ENCODE data around the gene TNRC6C. TPM values are rescaled to one million over a fixed set of nuclear protein-coding genes. Genes with fewer than 3 reads are reported as not detected.

Gene TNRC6C
- polyA plus RNA-seq, 1 donor (not counting 4 experiments of a cell fraction or from before 2014, with no cell fraction given) = 0.34 TPM

DNA sequence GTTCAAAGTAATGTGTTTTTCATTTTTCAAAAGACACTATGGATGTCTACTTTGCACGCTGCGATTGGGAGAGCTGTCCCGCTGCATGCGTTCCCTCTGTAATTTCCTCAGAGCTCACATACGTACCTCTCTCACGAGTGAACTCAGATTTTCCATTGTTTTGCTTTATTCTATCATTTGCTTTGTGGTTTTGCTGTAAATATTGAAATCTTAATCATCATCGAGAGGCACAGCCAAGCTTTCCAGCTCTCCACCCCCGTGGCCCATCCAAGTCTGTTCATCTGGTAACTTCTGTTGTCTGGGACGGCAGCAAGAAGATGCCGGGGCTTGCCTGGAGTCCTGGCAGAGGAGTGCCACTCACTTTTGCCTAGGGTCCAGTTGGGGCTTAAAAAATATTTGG is 149.0 kb downstream of the TNRC6C start:
- no peaks in the 10 kb centered on the region for H3K79me2 ChIP-seq (ENCODE audit: control insufficient read depth, insufficient read depth, low read length)
- DNase-seq (ENCODE audit: low read depth, low spot score) (no peak), FAIRE-seq (no peak)
- no peak overlapping the region for H3K27ac ChIP-seq (ENCODE audit: control insufficient read depth, insufficient read depth, low read length)
- no peaks in the 10 kb centered on the region for H3K27me3 ChIP-seq (ENCODE audit: control insufficient read depth, extremely low read depth, insufficient read depth, low read length)
- TF ChIP-seq EZH2 (IDR thresholded peaks at IDR 0.05; ENCODE audit: low read length) = no peak
- TF ChIP-seq, protein P1, sequence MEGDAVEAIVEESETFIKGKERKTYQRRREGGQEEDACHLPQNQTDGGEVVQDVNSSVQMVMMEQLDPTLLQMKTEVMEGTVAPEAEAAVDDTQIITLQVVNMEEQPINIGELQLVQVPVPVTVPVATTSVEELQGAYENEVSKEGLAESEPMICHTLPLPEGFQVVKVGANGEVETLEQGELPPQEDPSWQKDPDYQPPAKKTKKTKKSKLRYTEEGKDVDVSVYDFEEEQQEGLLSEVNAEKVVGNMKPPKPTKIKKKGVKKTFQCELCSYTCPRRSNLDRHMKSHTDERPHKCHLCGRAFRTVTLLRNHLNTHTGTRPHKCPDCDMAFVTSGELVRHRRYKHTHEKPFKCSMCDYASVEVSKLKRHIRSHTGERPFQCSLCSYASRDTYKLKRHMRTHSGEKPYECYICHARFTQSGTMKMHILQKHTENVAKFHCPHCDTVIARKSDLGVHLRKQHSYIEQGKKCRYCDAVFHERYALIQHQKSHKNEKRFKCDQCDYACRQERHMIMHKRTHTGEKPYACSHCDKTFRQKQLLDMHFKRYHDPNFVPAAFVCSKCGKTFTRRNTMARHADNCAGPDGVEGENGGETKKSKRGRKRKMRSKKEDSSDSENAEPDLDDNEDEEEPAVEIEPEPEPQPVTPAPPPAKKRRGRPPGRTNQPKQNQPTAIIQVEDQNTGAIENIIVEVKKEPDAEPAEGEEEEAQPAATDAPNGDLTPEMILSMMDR (optimal IDR thresholded peaks at IDR 0.05 in 1 of 3, IDR thresholded peaks at IDR 0.05 in 1 of 3, conservative IDR thresholded peaks at IDR 0.05 in 1 of 3; ENCODE audit: extremely low read depth in 1 of 3, insufficient read depth in 2 of 3, low read length in 3 of 3) = no peak
- H3K36me3 ChIP-seq (ENCODE audit: control insufficient read depth in 2 of 2, extremely low read depth in 1 of 2, insufficient read depth in 2 of 2, low read length in 2 of 2) = peaks cover 0 to 3% of the 10 kb centered on the region in 2 experiments
- no peaks in the 10 kb centered on the region for H3K4me1 ChIP-seq (ENCODE audit: control insufficient read depth, extremely low read depth, insufficient read depth, low read length)
- H3K9me3 ChIP-seq (ENCODE audit: control insufficient read depth, low read depth, low read length) = no peaks in the 10 kb centered on the region
- H4K20me1 ChIP-seq (ENCODE audit: control insufficient read depth, extremely low read depth, insufficient read depth, low read length) = peaks cover 3% of the 10 kb centered on the region
- dilution Hi-C loops (cut with MboI; ENCODE audit: extremely low pct_ligation_motif_present, low sequenced_read_pairs) = no loop called here
- no peak overlapping the region for H2AFZ ChIP-seq (ENCODE audit: control insufficient read depth, low read length)
- no peak overlapping the region for H3K9ac ChIP-seq (ENCODE audit: control insufficient read depth, extremely low read depth, insufficient read depth, low read length)
- no peak overlapping the region for H3K4me3 ChIP-seq (ENCODE audit: control insufficient read depth in 2 of 3, extremely low read depth in 1 of 3, insufficient read depth in 2 of 3, low read depth in 1 of 3, low read length in 3 of 3)
- no peaks in the 10 kb centered on the region for H3K9me1 ChIP-seq (ENCODE audit: control insufficient read depth, extremely low read depth, insufficient read depth, low read length)
- H3K4me2 ChIP-seq (ENCODE audit: control insufficient read depth, extremely low read depth, insufficient read depth, low read depth, low read length) = no peak overlapping the region

DNA sequence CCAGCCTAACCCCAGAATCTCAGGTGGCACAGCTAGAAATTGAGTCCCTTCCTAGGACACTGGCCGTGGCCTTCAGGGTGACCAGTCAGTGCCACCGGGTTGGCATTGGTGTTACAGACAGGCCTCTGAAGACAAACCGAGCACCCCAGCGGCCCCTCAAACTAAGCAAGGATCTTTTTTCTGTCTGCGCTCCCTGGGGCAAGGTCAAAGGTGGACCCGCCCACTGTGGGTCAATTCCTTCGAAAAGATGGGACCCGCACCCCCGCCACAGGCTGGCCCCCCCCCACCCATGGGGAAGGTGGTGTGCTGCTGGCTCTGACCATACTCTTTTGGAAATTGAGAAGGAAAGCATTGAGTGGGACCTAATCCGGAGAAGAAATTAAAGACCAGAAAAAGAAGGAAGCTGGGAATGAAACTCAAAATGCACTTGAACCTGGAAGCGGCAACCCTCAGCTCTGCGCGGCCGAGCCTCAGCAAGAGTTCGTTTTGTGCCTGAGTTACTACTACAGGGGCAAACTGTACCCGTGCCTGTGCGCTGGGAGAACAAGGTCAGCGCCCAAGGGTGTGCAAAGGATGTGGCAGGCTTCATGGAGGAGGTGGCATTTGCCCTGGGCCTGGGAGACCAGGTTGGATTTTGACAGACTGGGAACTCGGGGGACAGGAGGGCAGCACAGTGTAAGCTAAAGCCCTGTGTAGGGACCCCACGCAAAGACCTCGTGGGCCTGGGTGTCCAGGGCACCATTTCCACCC is 149.6 kb downstream of the TNRC6C start:
- TF ChIP-seq EZH2 (IDR thresholded peaks at IDR 0.05; ENCODE audit: low read length) = no peak
- TF ChIP-seq, protein P1 (optimal IDR thresholded peaks at IDR 0.05 in 1 of 3, IDR thresholded peaks at IDR 0.05 in 1 of 3, conservative IDR thresholded peaks at IDR 0.05 in 1 of 3; ENCODE audit: extremely low read depth in 1 of 3, insufficient read depth in 2 of 3, low read length in 3 of 3) = no peak
- Histone ChIP-seq H3K9ac (ENCODE audit: control insufficient read depth, extremely low read depth, insufficient read depth, low read length) (no peak overlapping the region), H3K27ac (ENCODE audit: control insufficient read depth, insufficient read depth, low read length) (no peak overlapping the region), H3K4me2 (ENCODE audit: control insufficient read depth, extremely low read depth, insufficient read depth, low read depth, low read length) (no peak overlapping the region), H3K9me1 (ENCODE audit: control insufficient read depth, extremely low read depth, insufficient read depth, low read length) (no peaks in the 10 kb centered on the region), H3K4me1 (ENCODE audit: control insufficient read depth, extremely low read depth, insufficient read depth, low read length) (no peaks in the 10 kb centered on the region), H3K4me3 (ENCODE audit: control insufficient read depth in 2 of 3, extremely low read depth in 1 of 3, insufficient read depth in 2 of 3, low read depth in 1 of 3, low read length in 3 of 3) (no peak overlapping the region), H2AFZ (ENCODE audit: control insufficient read depth, low read length) (no peak overlapping the region), H3K36me3 (ENCODE audit: control insufficient read depth in 2 of 2, extremely low read depth in 1 of 2, insufficient read depth in 2 of 2, low read length in 2 of 2) (peaks cover 0 to 5% of the 10 kb centered on the region in 2 experiments), H4K20me1 (ENCODE audit: control insufficient read depth, extremely low read depth, insufficient read depth, low read length) (peaks cover 3% of the 10 kb centered on the region), H3K79me2 (ENCODE audit: control insufficient read depth, insufficient read depth, low read length) (no peaks in the 10 kb centered on the region), H3K27me3 (ENCODE audit: control insufficient read depth, extremely low read depth, insufficient read depth, low read length) (no peaks in the 10 kb centered on the region), H3K9me3 (ENCODE audit: control insufficient read depth, low read depth, low read length) (no peaks in the 10 kb centered on the region)
- FAIRE-seq (no peak), DNase-seq (ENCODE audit: low read depth, low spot score) (no peak)
- dilution Hi-C loops (cut with MboI; ENCODE audit: extremely low pct_ligation_motif_present, low sequenced_read_pairs) = no loop called here

Measured in keratinocyte (primary cell).